H9 (cell line): ENCODE data around the gene GALNT9. TPM values are rescaled to one million over a fixed set of nuclear protein-coding genes. Genes with fewer than 3 reads are reported as not detected.

ENCODE experiments used
- DNase-seq: peaks from one replicate; pipeline ENCODE4 v3.0.0-alpha.2; 2017
- H2AFZ ChIP-seq: one replicate; pipeline ENCODE4 v1.6.1; 2013; ENCODE audit warnings: mild to moderate bottlenecking, low read length, control low read depth, moderate library complexity
- H2AK5ac ChIP-seq: 2 replicates; pipeline ENCODE4 v1.6.1; 2013; ENCODE audit warnings: low read length, control low read depth, mixed read lengths; ENCODE audit not compliant: insufficient read length
- H2BK120ac ChIP-seq: one replicate; pipeline ENCODE4 v1.6.1; 2013; ENCODE audit warnings: low read depth, mild to moderate bottlenecking, low read length, control low read depth, inconsistent platforms; ENCODE audit not compliant: poor library complexity, severe bottlenecking
- H2BK12ac ChIP-seq: 2 replicates; pipeline ENCODE4 v1.6.1; 2013; ENCODE audit warnings: low read length, control low read depth, mixed read lengths, low read depth; ENCODE audit not compliant: insufficient read length
- H2BK15ac ChIP-seq: 2 replicates; pipeline ENCODE4 v1.6.1; 2013; ENCODE audit warnings: low read depth, low read length, control low read depth
- H2BK20ac ChIP-seq: one replicate; pipeline ENCODE4 v1.6.1; 2013; ENCODE audit warnings: low read depth, mild to moderate bottlenecking, low read length, control low read depth, inconsistent platforms; ENCODE audit not compliant: poor library complexity, severe bottlenecking
- H2BK5ac ChIP-seq: 2 replicates; pipeline ENCODE4 v1.6.1; 2013; ENCODE audit warnings: low read length, control low read depth, mixed read lengths; ENCODE audit not compliant: insufficient read length
- H3K14ac ChIP-seq: 2 replicates; pipeline ENCODE4 v1.6.1; 2013; ENCODE audit warnings: low read length, control low read depth; ENCODE audit not compliant: insufficient read depth
- H3K18ac ChIP-seq: 2 replicates; pipeline ENCODE4 v1.6.1; 2013; ENCODE audit warnings: low read depth, mild to moderate bottlenecking, mixed read lengths, low read length, control low read depth; ENCODE audit not compliant: insufficient read length
- H3K23ac ChIP-seq: 2 replicates; pipeline ENCODE4 v1.6.1; 2013; ENCODE audit warnings: low read length, control low read depth, mixed read lengths, low read depth; ENCODE audit not compliant: insufficient read length
- H3K23me2 ChIP-seq: 2 replicates; pipeline ENCODE4 v1.6.1; 2013; ENCODE audit warnings: low read depth, mild to moderate bottlenecking, mixed read lengths, low read length, control low read depth; ENCODE audit not compliant: insufficient read length, poor library complexity, severe bottlenecking
- H3K27ac ChIP-seq: 2 replicates; pipeline ENCODE4 v1.5.1; 2013; ENCODE audit warnings: low read length, control low read depth, mixed read lengths, low read depth; ENCODE audit not compliant: insufficient read length
- H3K27me3 ChIP-seq: 2 replicates; pipeline ENCODE4 v1.6.1; 2013; ENCODE audit warnings: low read length, control low read depth, inconsistent platforms; ENCODE audit not compliant: insufficient read depth
- H3K4ac ChIP-seq: 2 replicates; pipeline ENCODE4 v1.6.1; 2013; ENCODE audit warnings: low read depth, mild to moderate bottlenecking, control low read depth, inconsistent platforms, low read length, moderate library complexity
- H3K4me1 ChIP-seq: 2 replicates; pipeline ENCODE4 v1.6.1; 2013; ENCODE audit warnings: low read length, control low read depth, inconsistent platforms; ENCODE audit not compliant: insufficient read depth
- H3K4me2 ChIP-seq: 2 replicates; pipeline ENCODE4 v1.6.1; 2013; ENCODE audit warnings: low read length, control low read depth, mixed read lengths; ENCODE audit not compliant: insufficient read length, insufficient read depth
- H3K56ac ChIP-seq: 2 replicates; pipeline ENCODE4 v1.6.1; 2013; ENCODE audit warnings: low read depth, mild to moderate bottlenecking, mixed read lengths, low read length, control low read depth; ENCODE audit not compliant: insufficient read length
- H3K79me1 ChIP-seq: 2 replicates; pipeline ENCODE4 v1.6.1; 2013; ENCODE audit warnings: low read depth, mild to moderate bottlenecking, moderate library complexity, low read length, control low read depth, inconsistent platforms; ENCODE audit not compliant: insufficient read depth, poor library complexity, severe bottlenecking
- H3K79me2 ChIP-seq: 2 replicates; pipeline ENCODE4 v1.6.1; 2013; ENCODE audit warnings: low read length, control low read depth, inconsistent platforms; ENCODE audit not compliant: insufficient read depth
- H3K9ac ChIP-seq: 2 replicates; pipeline ENCODE4 v1.6.1; 2013; ENCODE audit warnings: low read length, control low read depth, mixed read lengths; ENCODE audit not compliant: insufficient read length; ENCODE audit errors: extremely low read depth
- H3K9me3 ChIP-seq: one replicate; pipeline ENCODE4 v1.6.1; 2013; ENCODE audit warnings: low read depth, low read length, inconsistent platforms; ENCODE audit not compliant: control insufficient read depth
- H3T11ph ChIP-seq: one replicate; pipeline ENCODE4 v1.6.1; 2013; ENCODE audit warnings: mild to moderate bottlenecking, low read length, control low read depth, inconsistent platforms
- H4K20me1 ChIP-seq: one replicate; pipeline ENCODE4 v1.6.1; 2013; ENCODE audit not compliant: control insufficient read depth, insufficient read length, insufficient read depth
- H4K5ac ChIP-seq: 2 replicates; pipeline ENCODE4 v1.6.1; 2013; ENCODE audit warnings: low read depth, mild to moderate bottlenecking, mixed read lengths, low read length, control low read depth; ENCODE audit not compliant: insufficient read length
- H4K8ac ChIP-seq: replicated peaks from 2 replicates; pipeline ENCODE4 v1.6.1; 2013; ENCODE audit warnings: low read length, control low read depth, mixed read lengths, low read depth; ENCODE audit not compliant: insufficient read length
- H4K91ac ChIP-seq: 2 replicates; pipeline ENCODE4 v1.6.1; 2013; ENCODE audit warnings: low read depth, mild to moderate bottlenecking, moderate library complexity, mixed read lengths, low read length, control low read depth; ENCODE audit not compliant: insufficient read length
- H3K27ac Mint-ChIP-seq, 3 experiments: 2 replicates in 2 of 3; 3 replicates in 1 of 3; pipeline ENCODE4 v1.8.0; 2020 to 2021; ENCODE audit warnings: mixed read lengths in 3 of 3, mild to moderate bottlenecking in 1 of 3, moderate library complexity in 1 of 3
- H3K27me3 Mint-ChIP-seq: 2 replicates; pipeline ENCODE4 v1.8.0; 2021; ENCODE audit warnings: low read depth, mild to moderate bottlenecking, moderate library complexity, mixed read lengths
- H3K36me3 Mint-ChIP-seq, 3 experiments: 2 replicates in 2 of 3; 3 replicates in 1 of 3; pipeline ENCODE4 v1.8.0; 2020 to 2021; ENCODE audit warnings: low read depth in 3 of 3, mixed read lengths in 3 of 3; ENCODE audit not compliant: insufficient read depth in 1 of 3
- H3K4me1 Mint-ChIP-seq, 2 experiments: 2 replicates each; pipeline ENCODE4 v1.8.0; 2020; ENCODE audit warnings: mixed read lengths in 2 of 2
- H3K4me3 Mint-ChIP-seq, 2 experiments: 2 replicates in 1 of 2; 3 replicates in 1 of 2; pipeline ENCODE4 v1.8.0; 2020 to 2021; ENCODE audit warnings: mild to moderate bottlenecking in 2 of 2, mixed read lengths in 2 of 2, moderate library complexity in 1 of 2
- H3K9me3 Mint-ChIP-seq, 2 experiments: 2 replicates in 1 of 2; 3 replicates in 1 of 2; pipeline ENCODE4 v1.8.0; 2020; ENCODE audit warnings: mild to moderate bottlenecking in 2 of 2, mixed read lengths in 2 of 2, moderate library complexity in 1 of 2
- CTCF ChIP-seq: fragments of 200-600 bp; sonication (generic); conservative IDR thresholded peaks from 3 replicates; pipeline ENCODE4 v1.8.0; 2021; ENCODE audit warnings: antibody characterized with exemption, mild to moderate bottlenecking
- WGBS: extraction: QIAGEN DNeasy Blood & Tissue Kit; methylation state at CpG from one replicate; pipeline ENCODE4 v1.1.7; 2013; ENCODE audit warnings: missing lambda C conversion rate, low lambda C conversion rate, mixed read lengths; ENCODE audit not compliant: insufficient read length; ENCODE audit errors: extremely low coverage; 5-methylcytosine and 5-hydroxymethylcytosine counted together
- total RNA-seq: library from RNA; stranded (reverse); gene quantifications from 2 replicates; pipeline ENCODE4 v1.2.1, GENCODE V29; 2021

The GALNT9 gene
- total RNA-seq, 1 experiment from 2014 or later = 0.35 TPM

- no peaks in the 10 kb centered on the region for H3K4me1 ChIP-seq
- H4K8ac ChIP-seq = no peak overlapping the region
- no peaks in the 10 kb centered on the region for H4K20me1 ChIP-seq
- no peak overlapping the region for H3K23ac ChIP-seq
- H3K27me3 Mint-ChIP-seq = peaks cover 57% of the 10 kb centered on the region
- H2AK5ac ChIP-seq = no peak overlapping the region
- no peaks in the 10 kb centered on the region for H3K79me1 ChIP-seq
- H3K9me3 Mint-ChIP-seq = peaks cover 0 to 4% of the 10 kb centered on the region in 2 experiments; a peak in 1 of 5 replicates
- no peak overlapping the region for H4K5ac ChIP-seq
- H3K79me2 ChIP-seq = no peaks in the 10 kb centered on the region
- H3K4ac ChIP-seq = no peak overlapping the region
- H3K14ac ChIP-seq = no peak overlapping the region; the same call in 1 of the 2 replicates
- no peak overlapping the region for H3K27ac Mint-ChIP-seq
- no peaks in the 10 kb centered on the region for H3K23me2 ChIP-seq
- no peak overlapping the region for H3K4me3 Mint-ChIP-seq
- no peak overlapping the region for H2AFZ ChIP-seq
- no peak overlapping the region for H2BK12ac ChIP-seq
- H3K4me1 Mint-ChIP-seq = peaks cover 3 to 19% of the 10 kb centered on the region in 2 experiments
- no peak overlapping the region for H2BK5ac ChIP-seq
- no peak overlapping the region for H3T11ph ChIP-seq
- DNase-seq = no peak
- no CpG with 5 or more reads among the region's 37 CpGs for WGBS
- H3K27ac ChIP-seq = no peak overlapping the region
- no peaks in the 10 kb centered on the region for H3K9me3 ChIP-seq
- H2BK120ac ChIP-seq = no peak overlapping the region
- H3K27me3 ChIP-seq = peaks cover 2% of the 10 kb centered on the region; the same call in 1 of the 2 replicates
- no peak overlapping the region for H3K9ac ChIP-seq
- H2BK20ac ChIP-seq = no peak overlapping the region
- no peak overlapping the region for H4K91ac ChIP-seq
- no peak overlapping the region for H3K56ac ChIP-seq
- H2BK15ac ChIP-seq = no peak overlapping the region
- no peaks in the 10 kb centered on the region for H3K36me3 Mint-ChIP-seq
- no peak overlapping the region for H3K18ac ChIP-seq
- no peak for TF ChIP-seq CTCF
- H3K4me2 ChIP-seq = no peak overlapping the region
These were observed 16.3 kb upstream of the GALNT9 start for GRCh38 chr12:132345561-132346200.
